Activated CD4-positive, alpha-beta T cell treated with anti-CD3 and anti-CD28 coated beads, Interleukin-2, Interleukin-4, amounts not matched to agents 100 ng/mL and 50 ng/mL, durations not matched to agents 16 hours and 8 hours (primary cell): ENCODE results near the gene LMX1B.
A peak's percentile ranks its signal among the peaks of the same experiment; 100 is the strongest.

Source experiments
- DNase-seq: peaks from one replicate; pipeline ENCODE4 v3.0.0-alpha.2; 2020; ENCODE audit warnings: low spot score

Gene LMX1B

DNA sequence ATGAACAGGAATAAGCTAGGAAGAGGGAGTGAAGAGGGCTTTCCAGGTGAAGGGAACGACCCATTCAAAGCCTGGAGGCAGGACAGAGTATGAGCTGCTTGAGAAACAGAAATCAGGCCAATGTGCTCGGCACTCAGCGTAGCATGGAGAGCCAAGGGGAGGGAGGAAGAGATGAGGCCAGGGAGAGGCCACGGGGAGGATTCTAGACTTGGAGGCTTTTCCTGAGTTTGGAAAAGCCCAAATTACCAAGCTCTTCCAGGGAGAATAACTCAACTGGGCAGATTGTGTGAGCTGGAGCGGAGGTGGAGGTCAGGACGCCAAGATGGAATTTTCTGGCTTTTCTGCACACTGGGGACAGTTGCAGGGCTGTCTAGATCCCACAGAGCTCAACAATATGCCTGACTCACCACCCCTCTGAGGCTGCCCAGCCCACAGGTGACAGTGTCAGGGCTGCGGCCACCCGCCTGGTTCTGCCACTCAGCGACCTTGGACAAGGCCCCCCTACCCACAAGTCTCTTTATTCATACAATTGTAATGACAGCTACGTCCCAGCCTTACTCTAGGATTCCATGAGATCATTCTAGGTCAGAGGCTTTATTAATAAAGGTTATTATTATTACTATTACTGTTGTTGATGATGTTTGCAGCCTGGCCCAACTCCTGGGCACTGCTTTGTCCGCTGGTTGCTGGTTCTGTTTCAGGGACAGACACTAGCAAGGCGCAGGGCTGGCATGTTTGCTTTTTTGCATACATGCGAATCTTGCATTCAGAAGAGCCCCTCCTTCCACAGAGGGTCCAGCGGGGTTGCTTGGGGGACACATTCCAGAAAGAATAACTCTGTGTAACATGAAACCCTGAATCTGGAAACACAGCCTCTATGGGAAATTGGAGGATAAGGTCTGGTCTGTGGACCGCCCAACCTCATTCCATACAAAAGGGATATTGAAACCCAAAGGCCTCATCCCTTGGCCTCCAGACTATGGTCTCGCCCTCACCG is 9.4 kb upstream of the LMX1B start:
- no peak for DNase-seq

DNA sequence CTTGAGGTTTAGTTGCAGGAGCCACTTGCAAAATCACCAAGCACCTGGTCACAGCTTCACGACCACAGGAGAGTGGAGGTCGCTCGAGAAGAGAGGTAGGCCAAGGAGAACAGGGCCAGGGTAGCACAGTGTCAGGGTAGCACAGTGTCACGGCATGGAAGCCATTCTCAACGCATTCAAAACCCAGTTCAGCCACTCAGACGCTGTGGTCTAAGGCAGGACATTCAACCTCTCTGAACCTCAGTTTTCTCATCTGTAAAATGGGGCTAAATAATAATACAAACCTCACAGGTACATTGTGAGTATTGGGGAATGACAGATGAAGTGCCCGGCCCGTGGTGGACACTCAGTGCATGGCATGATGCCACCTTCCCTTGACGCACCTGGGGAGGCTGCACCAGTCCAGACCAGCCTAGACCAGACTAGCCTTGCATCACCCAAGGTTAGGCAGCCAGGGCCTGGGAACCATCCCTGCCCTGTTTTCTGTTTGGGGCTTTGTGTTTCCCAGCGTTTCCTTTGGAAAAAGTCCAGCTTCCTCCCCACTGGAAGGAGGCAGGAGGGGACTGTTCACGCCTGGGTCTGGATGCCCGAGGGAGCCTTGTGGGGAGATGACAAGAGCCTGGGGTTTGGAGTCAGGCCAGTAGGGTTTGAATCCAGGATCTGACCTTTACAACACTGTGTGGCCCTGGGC is 7.8 kb upstream of the LMX1B start:
- no peak for DNase-seq

DNA sequence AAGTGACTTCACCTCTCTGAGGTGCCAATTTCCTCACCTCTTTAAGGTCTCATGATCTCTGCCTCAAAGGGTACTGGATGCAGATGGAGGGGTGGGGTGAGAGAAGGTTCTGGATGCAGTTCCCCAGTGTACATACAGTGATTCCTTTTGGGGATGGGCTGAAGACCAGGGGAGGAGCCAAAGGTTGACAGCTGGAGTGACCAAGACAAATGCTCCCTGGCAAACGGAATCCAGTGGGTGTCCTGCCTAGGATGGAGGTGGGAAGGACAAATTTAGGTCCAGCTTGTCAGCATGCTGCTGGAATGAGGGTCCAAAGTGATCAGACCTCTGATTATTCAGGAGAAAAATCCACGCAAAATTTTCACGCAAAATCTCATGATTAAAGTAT is 7.3 kb upstream of the LMX1B start:
- DNase-seq: no peak

DNA sequence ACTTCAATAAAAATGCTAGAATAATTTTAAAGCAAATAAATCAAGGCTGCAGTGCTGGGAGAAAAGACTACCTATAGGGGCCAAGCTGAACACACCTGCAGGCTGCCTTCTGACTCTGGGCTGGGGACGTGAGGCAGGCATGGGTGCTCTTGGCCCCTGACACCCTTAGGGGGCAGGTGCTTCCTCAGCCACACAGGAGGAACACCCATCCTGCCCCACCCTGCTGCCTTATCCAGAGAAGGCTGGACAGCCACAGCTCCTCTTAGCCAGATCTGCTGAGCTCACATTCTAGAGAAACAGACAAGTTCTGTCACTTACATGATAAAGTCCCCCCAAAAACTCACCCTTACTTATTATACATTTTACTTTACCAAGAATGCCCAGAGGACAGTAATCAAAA is 6.6 kb upstream of the LMX1B start:
- no peak for DNase-seq

DNA sequence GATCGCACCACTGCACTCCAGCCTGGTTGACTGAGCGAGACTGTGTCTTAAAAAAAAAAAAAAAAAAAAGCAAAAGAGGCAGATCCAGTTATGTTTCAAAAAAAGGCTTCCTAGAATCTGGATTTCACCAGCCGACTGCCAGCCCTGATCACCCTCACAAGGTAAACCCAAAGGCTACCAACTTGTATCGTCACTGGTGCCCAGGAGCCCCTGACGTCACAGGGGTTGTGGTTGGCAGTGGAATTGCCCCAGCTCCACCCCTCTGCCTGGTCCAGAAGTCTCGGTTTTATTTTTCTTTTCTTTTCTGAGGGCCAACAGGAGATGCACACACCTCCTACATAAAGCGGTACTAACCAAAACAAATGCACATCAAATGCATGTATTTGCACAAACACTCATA is 6.0 kb upstream of the LMX1B start:
- DNase-seq: no peak

DNA sequence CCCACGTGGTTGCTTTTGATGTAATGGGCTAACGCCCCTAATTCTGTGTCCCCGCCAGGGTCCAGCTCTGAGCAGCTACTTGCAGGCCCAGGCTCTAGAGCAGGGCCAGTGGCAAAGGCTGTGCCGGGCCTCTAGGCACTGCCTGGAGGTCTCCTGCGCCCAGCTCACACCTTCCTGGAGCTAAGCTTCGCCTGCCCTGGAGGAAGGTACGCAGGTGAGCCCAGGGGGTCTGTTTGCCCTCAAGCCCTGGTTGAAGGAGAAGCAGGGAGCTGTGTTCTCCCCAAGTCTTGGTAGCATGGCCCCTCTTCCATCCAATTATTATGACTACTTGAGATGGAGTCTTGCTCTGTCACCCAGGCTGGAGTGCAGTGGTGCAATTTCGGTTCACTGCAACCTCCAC is 5.2 kb upstream of the LMX1B start:
- DNase-seq: no peak

DNA sequence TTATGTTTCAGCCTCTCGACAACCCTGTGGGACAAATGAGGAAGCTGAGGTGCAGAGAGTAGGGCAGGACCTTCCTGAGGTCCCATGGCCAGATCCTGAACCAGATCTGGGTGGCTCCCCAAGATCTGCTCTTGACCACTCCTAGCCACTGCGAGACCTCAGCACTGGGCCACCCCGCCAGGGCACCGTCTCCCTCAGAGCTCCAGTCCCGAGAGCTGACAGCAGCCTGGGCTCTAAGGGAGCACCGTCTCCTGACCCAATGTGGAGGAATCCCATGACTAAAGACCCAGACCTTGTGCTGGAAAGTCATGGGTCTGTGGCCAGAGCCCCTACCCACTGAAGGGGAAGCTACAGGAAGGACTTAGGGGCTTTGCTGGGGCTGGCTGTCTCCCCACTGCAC is 4.5 kb upstream of the LMX1B start:
- no peak for DNase-seq

DNA sequence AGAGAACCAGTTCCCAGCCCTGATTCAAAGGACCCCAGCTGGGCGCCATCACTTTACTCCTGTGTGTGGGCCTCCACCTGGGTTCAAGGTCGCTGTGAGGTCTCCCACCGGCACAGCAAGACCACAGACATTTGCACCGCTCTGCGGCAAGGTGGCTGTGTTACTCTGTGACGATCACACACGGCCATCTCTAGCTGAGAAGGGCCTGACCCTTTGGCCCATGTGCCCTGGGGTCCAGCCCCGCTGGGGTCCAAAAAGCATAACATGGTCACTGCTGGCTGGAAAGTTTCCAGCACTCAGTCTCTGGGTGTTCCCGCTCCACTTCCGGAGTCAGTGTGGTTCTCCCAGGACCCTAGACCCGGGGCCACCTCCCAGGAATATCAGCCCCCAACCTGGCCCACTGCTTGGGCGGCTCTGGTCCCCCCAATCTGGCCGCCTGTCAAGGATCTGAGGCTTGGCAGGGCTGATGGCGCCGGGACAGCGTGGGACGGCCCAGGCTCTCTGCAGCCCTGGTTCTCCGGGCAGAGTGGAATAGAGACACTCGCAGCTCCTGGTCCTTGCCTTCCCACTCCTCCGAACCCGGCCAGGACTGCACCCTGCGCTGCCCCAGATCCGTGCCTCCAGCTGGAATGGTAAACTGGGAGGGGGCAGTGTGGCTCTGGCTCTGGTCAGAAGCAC is 3.9 kb upstream of the LMX1B start:
- DNase-seq: no peak

DNA sequence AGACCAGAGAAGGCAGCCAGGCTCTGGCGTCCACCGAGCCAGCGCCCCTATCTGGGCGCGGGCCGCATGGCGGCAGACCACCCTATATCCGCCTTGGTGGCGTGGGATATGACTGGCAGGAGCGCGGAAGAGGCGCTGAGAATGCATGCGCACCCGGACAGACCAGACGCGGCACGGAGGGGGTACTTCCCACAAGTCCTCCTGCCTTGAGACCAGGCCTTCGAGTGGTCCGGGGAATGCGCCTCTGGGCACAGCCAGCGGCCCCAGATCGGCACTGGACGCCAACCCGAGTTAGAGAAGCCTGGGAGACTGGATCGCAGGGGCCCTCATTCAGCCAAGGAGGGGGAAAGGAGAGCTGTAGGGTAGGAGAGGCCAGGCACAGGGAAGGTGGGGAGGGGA is 2.5 kb upstream of the LMX1B start:
- no peak for DNase-seq

DNA sequence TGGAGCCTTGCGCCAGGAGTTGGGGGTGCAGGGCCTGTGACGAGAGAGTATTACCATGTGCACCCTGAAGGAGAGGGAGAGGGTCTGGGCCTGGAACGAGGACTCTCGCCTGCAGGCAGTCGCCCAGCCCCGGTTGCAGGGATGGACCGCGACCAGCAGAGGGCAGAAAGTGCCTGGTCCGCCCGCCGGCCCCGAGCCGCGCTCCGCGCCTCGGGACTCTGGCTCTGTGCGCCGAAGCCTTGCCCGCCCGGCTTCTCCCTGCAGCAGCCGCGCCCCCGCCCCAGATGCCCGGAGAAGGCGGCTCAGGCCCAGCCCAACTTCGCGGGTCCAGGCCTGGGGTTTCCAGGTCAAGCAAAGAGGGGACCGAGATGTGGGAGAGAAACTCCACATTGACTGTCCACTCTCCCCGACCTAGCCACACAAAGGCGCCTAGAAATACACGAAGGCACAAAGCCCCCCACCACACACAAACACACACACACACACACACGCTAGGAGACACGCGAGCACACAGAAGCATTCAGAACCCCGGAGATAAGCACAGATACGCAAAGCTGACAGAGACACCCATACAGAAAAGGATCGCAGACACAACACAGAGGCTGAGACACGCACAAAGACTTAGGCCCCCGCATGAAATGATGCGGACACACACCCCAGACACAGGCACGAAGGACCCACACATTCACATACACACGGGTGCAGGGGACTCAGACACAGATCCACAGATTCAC is 2.0 kb upstream of the LMX1B start:
- DNase-seq: peak; percentile 70

DNA sequence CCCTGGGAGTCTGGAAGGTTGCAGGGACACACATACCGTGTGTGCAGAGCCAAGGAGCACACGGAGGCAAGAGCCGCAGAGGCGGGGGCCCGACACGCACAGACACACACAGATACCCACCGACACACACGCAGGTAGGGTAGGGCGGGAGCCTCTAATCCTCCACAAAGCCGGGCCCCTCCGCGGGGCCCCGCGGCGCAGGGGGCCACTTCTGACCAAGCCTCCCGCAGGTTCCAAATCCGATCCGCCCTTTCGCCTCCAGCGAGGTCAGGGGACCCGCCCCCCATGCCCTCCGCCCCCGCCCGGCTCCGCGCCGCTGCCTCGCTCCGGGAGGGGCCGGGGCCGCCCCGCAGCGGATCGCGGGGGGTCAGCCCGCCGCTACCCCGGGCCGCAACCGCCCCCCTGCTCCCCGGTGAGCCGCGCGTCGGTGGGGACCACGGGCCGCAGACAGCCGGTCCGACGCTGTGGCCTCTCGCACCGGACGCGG is 1.4 kb upstream of the LMX1B start:
- no peak for DNase-seq

DNA sequence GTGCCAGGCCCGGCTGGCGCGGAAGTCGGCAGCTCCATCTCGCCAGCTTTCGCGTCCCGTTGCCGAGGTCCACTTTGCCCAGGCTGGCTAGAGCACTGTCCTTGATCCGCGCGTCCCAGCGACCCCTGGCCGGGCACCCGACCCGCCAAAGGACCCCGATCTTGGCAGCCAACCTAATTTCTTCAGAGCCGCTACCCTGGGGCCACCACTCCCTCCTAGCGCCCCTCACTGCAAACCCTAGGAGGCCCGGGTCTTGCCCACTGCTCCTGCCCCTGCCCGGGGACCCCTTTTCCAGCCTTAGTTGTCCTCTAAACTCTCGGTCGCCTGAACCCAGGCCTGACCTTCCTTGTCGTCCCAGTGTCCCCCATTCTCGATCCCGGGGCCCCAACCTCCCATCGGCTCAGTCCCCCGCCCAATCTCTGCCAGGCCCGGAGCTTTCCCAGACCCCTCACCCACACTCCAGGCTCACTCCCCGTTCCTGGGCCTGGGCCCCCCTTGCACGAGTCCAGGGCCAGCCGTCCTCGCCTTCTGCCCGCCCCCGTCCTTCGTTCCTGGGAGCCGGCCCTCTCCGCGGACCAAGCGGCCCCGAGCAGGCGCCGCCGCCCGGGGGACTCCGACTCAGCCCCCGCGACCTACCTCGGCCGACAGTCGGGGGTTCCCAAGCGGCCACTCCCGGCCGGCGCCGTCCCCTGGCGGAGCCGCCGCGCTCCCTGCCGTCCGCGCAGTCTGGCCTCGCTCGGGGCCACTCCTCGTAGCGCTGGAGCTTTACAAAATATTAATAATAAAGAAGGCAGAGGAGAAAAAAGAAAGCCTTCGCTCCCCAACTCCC is 701 bp upstream of the LMX1B start:
- DNase-seq: no peak

DNA sequence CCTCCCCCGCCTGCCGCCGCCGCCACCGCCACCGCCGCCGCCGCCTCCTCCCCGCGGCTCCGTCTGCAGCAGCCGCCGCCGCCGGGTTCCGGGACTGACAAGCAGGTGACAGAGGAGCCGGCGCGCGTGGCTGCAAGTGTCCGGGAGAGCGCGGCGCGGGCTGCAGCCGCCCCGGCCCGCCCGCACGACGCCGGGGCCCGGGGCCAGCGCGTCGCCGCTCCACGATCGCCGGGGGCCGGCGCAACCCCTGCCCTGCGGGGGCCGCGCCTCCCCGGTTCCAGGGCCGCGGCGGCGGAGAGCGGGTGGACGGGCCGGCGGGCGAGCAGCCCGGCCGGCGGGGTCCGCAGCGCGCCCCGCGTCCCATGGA is 343 bp downstream of the LMX1B start:
- no peak for DNase-seq

DNA sequence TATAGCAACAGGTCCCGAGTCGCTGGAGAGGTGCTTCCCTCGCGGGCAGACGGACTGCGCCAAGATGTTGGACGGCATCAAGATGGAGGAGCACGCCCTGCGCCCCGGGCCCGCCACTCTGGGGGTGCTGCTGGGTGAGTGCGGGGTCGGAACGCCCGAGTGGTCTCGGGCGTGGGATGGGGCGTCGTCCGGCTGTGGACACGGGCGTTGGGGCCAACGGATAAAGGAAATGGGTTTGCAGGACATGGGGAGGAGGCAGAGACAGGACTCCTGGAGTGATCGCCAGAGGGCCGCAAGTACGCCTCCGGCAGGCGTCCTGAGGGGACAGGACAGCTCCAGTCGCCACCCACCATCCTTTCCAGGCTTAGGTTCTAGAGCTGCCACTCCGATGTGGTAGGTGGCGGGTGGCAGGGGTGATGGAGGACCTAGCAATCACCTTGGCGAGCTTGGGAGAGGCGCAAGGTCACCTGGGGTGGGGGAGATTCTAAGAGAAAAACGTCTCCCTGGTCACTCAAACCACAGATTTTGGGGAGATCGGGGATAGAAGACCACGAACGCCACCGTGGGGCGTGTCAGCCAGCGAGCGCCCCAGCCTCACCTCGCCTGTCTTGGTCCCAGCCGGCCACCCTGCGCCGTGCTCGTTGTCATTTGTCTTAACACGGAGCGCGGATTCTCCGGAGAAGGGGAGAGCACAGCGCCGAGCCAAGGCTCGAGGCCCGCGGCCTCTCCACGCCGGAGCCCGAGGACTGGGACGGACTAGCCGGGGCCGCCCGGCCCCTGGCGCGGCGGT is 922 bp downstream of the LMX1B start:
- no peak for DNase-seq

DNA sequence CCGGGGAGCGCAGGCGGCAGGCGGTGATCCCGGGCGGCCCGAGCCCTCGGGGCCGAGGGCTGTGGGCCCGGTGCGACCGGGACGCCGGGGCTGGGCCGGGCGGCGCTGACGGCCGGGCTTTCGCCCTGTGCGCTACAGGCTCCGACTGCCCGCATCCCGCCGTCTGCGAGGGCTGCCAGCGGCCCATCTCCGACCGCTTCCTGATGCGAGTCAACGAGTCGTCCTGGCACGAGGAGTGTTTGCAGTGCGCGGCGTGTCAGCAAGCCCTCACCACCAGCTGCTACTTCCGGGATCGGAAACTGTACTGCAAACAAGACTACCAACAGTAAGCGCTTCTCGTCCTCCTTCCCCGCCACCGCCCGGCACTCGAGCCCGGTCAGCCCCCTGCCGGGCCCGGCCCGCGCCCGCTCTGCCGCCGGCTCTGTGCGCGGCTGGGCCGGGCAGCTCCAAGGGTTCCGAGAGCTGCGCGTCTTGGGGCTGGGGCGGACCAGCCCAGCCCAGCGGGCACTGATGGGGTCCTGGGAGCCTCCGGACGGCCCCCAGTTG is 1.6 kb downstream of the LMX1B start:
- peak; percentile 52 for DNase-seq

DNA sequence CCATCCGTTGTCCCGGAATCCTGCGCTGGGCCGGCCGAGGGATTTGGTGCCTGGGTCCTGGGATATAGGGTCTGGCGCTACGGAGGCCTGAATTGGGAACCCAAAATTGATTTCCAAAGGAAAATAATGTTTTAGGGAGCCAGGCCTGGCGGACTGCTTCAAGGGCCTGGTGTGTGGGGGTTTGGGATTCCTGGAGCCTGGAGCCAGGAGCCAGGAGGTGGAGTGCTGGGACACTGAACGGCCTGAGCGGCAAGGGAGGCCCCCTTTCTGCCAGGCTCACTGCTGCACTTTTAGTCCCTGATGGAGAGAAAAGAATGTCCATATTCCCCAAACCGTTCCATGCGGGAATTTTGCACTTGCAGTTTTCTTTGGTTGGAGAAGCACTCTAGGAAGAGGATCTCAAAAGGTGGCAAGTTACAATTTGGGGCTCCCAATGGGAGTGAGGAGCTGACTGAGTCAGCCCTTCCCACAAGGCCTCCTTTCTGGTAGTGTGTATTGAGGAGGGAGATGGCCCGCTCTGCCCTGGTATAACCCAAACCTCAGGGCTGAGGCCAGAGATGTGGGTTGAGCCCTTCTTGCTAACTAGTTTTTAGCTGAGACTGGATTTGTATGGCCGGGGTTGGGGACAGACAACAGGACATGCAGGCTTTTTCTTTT is 2.2 kb downstream of the LMX1B start:
- DNase-seq: no peak

DNA sequence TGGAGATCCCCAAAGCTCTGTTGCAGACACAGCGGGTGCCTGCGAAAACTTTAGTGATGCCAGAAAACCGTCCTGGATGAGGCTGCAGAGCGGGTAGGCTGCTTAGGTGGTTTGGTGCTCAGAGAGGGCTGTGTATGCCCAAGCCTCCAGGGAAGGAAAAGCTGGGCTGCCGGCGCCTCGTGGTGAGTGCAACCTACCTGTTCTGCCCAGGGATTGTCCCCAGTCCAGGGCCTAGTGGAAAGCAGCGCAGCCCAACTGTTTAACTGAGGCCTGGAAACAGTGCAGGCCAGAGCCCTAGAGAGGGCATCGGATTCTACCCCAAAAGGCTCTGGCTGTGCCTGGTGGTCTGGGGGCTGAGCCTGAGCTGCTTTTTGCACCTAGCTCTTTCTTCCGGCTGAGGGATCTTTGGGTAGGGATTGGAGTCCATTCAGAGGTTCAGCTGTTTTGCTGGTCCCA is 2.8 kb downstream of the LMX1B start:
- no peak for DNase-seq

DNA sequence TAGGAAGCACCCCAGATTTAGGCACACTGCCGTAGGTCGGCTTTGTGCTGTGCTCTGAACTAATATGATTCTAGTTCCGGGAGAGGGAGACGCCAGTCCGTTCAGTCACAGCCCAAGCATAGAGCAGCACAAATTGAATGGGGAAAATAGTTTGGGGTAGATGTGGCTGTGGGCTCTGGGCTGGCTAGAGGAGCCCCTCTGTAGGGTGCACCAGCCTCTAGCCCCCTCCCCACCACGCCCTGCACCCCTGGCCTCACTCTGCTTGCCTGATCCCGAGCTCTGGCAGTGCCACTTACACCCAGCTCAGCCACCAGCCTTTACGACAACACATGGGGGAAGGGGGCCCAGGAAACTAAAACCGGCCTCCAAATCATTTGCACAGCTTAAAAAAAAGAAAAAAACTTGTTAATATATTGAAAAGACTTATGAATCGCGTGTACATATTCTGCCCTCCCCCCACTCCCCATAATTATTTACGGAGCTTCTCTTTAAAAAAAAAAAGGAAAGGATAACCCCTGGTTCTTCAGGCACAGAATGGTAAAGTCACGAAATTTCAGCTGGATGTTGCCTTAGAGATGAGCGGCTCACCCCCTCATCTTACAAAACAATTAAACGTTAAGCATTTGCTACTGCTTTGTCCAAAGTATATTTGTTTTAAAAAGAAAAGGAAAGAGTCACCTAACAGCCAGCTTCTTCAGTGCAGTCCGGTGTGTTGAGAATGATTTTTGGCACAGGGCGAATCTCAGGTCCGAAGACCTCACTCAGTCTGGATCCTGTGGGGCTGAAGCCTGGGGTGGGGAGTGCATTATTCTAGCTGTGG is 3.5 kb downstream of the LMX1B start:
- no peak for DNase-seq

DNA sequence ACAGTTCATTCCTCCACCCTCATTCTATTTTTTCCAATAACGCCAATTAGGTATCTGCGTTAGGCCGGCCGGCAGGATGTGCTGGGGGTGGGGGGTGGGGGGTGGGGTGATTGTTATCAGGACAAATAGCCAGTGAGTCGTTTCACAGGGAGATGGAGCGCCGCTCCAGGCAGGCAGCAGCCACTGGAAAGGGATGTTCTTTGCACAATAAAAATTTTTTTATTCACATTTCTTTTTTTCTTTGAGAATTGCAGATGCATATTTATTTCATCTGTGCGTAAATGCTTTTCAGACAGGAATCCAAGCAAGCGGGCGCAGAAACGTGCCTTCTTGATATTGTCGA is 4.1 kb downstream of the LMX1B start:
- no peak for DNase-seq
